Osteoblast (primary cell): ENCODE measurements around the gene ASPG. TPM values are rescaled to one million over a fixed set of nuclear protein-coding genes. Genes with fewer than 3 reads are reported as not detected.

Experiments used
- DNase-seq: peaks from one replicate; pipeline ENCODE4 v3.0.0; 2011; ENCODE audit warnings: low spot score, mixed read lengths; ENCODE audit not compliant: insufficient read length; ENCODE audit errors: missing footprints
- H2AFZ ChIP-seq: 2 replicates; pipeline ENCODE4 v1.6.0; 2011; ENCODE audit warnings: mild to moderate bottlenecking, low read length
- H3K27ac ChIP-seq: 2 replicates; pipeline ENCODE4 v1.5.1; 2011; ENCODE audit warnings: mild to moderate bottlenecking, low read depth, low read length, moderate library complexity
- H3K27me3 ChIP-seq: 2 replicates; pipeline ENCODE4 v1.6.0; 2012; ENCODE audit warnings: mild to moderate bottlenecking, control low read depth, inconsistent platforms, low read length, moderate library complexity; ENCODE audit not compliant: insufficient read depth
- H3K36me3 ChIP-seq: 2 replicates; pipeline ENCODE4 v1.5.1; 2011; ENCODE audit warnings: mild to moderate bottlenecking, low read length, control low read depth, moderate library complexity; ENCODE audit not compliant: insufficient read depth
- H3K4me1 ChIP-seq: 2 replicates; pipeline ENCODE4 v1.5.1; 2011; ENCODE audit warnings: mild to moderate bottlenecking, low read length, control low read depth, moderate library complexity; ENCODE audit not compliant: insufficient read depth
- H3K4me2 ChIP-seq: 2 replicates; pipeline ENCODE4 v1.6.0; 2011; ENCODE audit warnings: mild to moderate bottlenecking, low read length; ENCODE audit not compliant: insufficient read depth
- H3K4me3 ChIP-seq: fragments of 200-600 bp; sonication (generic); 3 replicates; pipeline ENCODE4 v1.5.1; 2012; ENCODE audit warnings: mild to moderate bottlenecking, low read length, inconsistent platforms; ENCODE audit not compliant: insufficient read depth
- H3K79me2 ChIP-seq: 2 replicates; pipeline ENCODE4 v1.6.0; 2012; ENCODE audit warnings: mild to moderate bottlenecking, low read length, control low read depth, inconsistent platforms; ENCODE audit not compliant: insufficient read depth
- H3K9me3 ChIP-seq: 2 replicates; pipeline ENCODE4 v1.5.1; 2011; ENCODE audit warnings: low read depth, low read length, control low read depth
- H4K20me1 ChIP-seq: 2 replicates; pipeline ENCODE4 v1.6.0; 2012; ENCODE audit warnings: mild to moderate bottlenecking, low read length, control low read depth; ENCODE audit not compliant: insufficient read depth
- CTCF ChIP-seq: IDR thresholded peaks from 2 replicates; pipeline ENCODE4 v1.5.1; 2011; ENCODE audit warnings: mild to moderate bottlenecking, low read depth, low read length, moderate library complexity; ENCODE audit errors: extremely low read depth
- total RNA-seq: library from RNA; depleted of rRNA; stranded (reverse); fragments of >200 nt; gene quantifications from 2 replicates; pipeline ENCODE4 v1.2.3, GENCODE V29; 2012

ASPG gene
- total RNA-seq, 1 donor: not detected

GRCh38 chr14:104140463-104141331, 55.2 kb downstream of the ASPG start:
- no peak for TF ChIP-seq CTCF
- Histone ChIP-seq H3K79me2 (no peaks in the 10 kb centered on the region), H2AFZ (no peak overlapping the region), H3K27me3 (peaks cover 26% of the 10 kb centered on the region), H3K4me1 (no peaks in the 10 kb centered on the region), H3K9me3 (no peaks in the 10 kb centered on the region), H4K20me1 (no peaks in the 10 kb centered on the region), H3K36me3 (no peaks in the 10 kb centered on the region), H3K4me2 (no peak overlapping the region), H3K4me3 (no peak overlapping the region), H3K27ac (no peak overlapping the region)
- peak; percentile 89 for DNase-seq

GRCh38 chr14:104141621-104142091, 56.2 kb downstream of the ASPG start:
- no peak overlapping the region for H3K4me3 ChIP-seq
- H3K4me1 ChIP-seq: no peaks in the 10 kb centered on the region
- H3K36me3 ChIP-seq: no peaks in the 10 kb centered on the region
- no peak overlapping the region for H3K4me2 ChIP-seq
- no peaks in the 10 kb centered on the region for H3K9me3 ChIP-seq
- H4K20me1 ChIP-seq: no peaks in the 10 kb centered on the region
- H3K27ac ChIP-seq: no peak overlapping the region
- no peak overlapping the region for H2AFZ ChIP-seq
- H3K79me2 ChIP-seq: no peaks in the 10 kb centered on the region
- H3K27me3 ChIP-seq: peaks cover 19% of the 10 kb centered on the region
- peak; percentile 88 for DNase-seq
- TF ChIP-seq CTCF: no peak

- Histone ChIP-seq H2AFZ (no peak overlapping the region), H3K36me3 (no peaks in the 10 kb centered on the region), H3K27me3 (peaks cover 12% of the 10 kb centered on the region), H3K4me1 (no peaks in the 10 kb centered on the region), H3K27ac (no peak overlapping the region), H3K4me3 (no peak overlapping the region), H3K9me3 (no peaks in the 10 kb centered on the region), H3K4me2 (no peak overlapping the region), H3K79me2 (no peaks in the 10 kb centered on the region), H4K20me1 (no peaks in the 10 kb centered on the region)
- peak; percentile 47 for DNase-seq
- TF ChIP-seq CTCF: no peak
Measured at GRCh38 chr14:104142136-104142945, 56.8 kb downstream of the ASPG start.

- Histone ChIP-seq H3K79me2 (no peaks in the 10 kb centered on the region), H3K27me3 (peaks cover 9% of the 10 kb centered on the region), H2AFZ (no peak overlapping the region), H3K4me1 (no peaks in the 10 kb centered on the region), H3K36me3 (no peaks in the 10 kb centered on the region), H4K20me1 (no peaks in the 10 kb centered on the region), H3K27ac (no peak overlapping the region), H3K4me3 (no peak overlapping the region), H3K4me2 (no peak overlapping the region), H3K9me3 (no peaks in the 10 kb centered on the region)
- TF ChIP-seq CTCF: no peak
- peak; percentile 84 for DNase-seq
Measured at GRCh38 chr14:104142946-104143470, 57.5 kb downstream of the ASPG start.
